HG03521 (cell line): ENCODE results near the gene THAP11.
"Not testable (repeated sequence)": the region's sequence is repeated elsewhere in the genome, so short reads cannot be mapped to it uniquely, and the experiment has no call there.

ENCODE experiments used
- ATAC-seq: cut with Tn5 transposase; IDR thresholded peaks from one replicate; pipeline ENCODE4 v1.9.1; 2021; ENCODE audit warnings: mild to moderate bottlenecking, moderate library complexity; ENCODE audit not compliant: unreplicated experiment

The THAP11 gene

GRCh38 chr16:67833415-67834241 lies 8.5 kb upstream of the THAP11 start:
- ATAC-seq = peak; percentile 95

GRCh38 chr16:67834242-67834614 lies 7.9 kb upstream of the THAP11 start:
- no peak for ATAC-seq

GRCh38 chr16:67837190-67837589 lies 4.9 kb upstream of the THAP11 start:
- not testable (repeated sequence) for ATAC-seq

GRCh38 chr16:67837811-67838210 lies 4.3 kb upstream of the THAP11 start:
- no peak for ATAC-seq

- ATAC-seq = no peak
These were observed 813 bp upstream of the THAP11 start for GRCh38 chr16:67841198-67841815.

- ATAC-seq = peak; percentile 3
These were observed 606 bp downstream of the THAP11 start for GRCh38 chr16:67842509-67843342.

- no peak for ATAC-seq
These were observed 1.2 kb downstream of the THAP11 start for GRCh38 chr16:67843343-67843765.

GRCh38 chr16:67844497-67844896 lies 2.4 kb downstream of the THAP11 start:
- no peak for ATAC-seq

- no peak for ATAC-seq
These were observed 3.4 kb downstream of the THAP11 start for GRCh38 chr16:67845291-67846062.

GRCh38 chr16:67846063-67846319 lies 3.9 kb downstream of the THAP11 start:
- no peak for ATAC-seq

GRCh38 chr16:67846320-67847063 lies 4.4 kb downstream of the THAP11 start, which contains the start of gene NUTF2:
Gene NUTF2 (plus strand): TSS chr16:67846933. CDS start chr16:67865131, 18,198 bp downstream.
- ATAC-seq = peak; percentile 57

- ATAC-seq = peak; percentile 37
These were observed 5.1 kb downstream of the THAP11 start, which contains the start of gene CENPT for GRCh38 chr16:67847064-67847861. Gene CENPT (minus strand): TSS chr16:67847693. CDS start chr16:67833859, 13,834 bp downstream.

GRCh38 chr16:67848118-67848517 lies 6.0 kb downstream of the THAP11 start:
- no peak for ATAC-seq

- ATAC-seq = no peak
These were observed 11.6 kb downstream of the THAP11 start for GRCh38 chr16:67853670-67854069.

- no peak for ATAC-seq
These were observed 13.7 kb downstream of the THAP11 start for GRCh38 chr16:67855789-67856188.

GRCh38 chr16:67856927-67857546 lies 14.9 kb downstream of the THAP11 start:
- ATAC-seq = no peak

- no peak for ATAC-seq
These were observed 15.6 kb downstream of the THAP11 start for GRCh38 chr16:67857547-67858233.

- ATAC-seq = no peak
These were observed 16.4 kb downstream of the THAP11 start for GRCh38 chr16:67858500-67858899.
